ENCODE data around the gene SERPINE3. TPM values are rescaled to one million over a fixed set of nuclear protein-coding genes. Genes with fewer than 3 reads are reported as not detected.

Gene SERPINE3
- total RNA-seq, 4 donors from 2014 or later = not detected

DNA sequence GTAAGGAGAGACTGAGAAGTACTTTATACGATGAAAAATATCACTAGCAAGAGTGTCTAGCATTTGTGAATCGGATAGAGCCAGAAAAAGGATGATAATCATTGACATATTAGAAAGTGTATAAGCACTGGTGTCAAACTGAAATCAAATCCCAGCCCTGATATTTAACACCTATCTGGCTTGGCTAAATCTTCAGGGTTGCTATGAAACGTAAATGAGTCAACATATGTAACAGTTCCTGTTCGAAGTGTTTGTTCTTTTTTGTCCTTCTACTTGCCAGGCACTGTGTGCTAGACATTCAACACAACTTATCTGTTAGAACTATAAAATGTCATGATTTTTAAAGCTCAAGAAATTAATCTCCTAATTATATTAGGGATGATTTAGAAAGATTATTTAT, 40.8 kb downstream of the SERPINE3 start:
- DNase-seq = no peak
- H3K4me3 ChIP-seq = no peak overlapping the region
- H3K4me1 ChIP-seq = no peaks in the 10 kb centered on the region
- no peaks in the 10 kb centered on the region for H3K27me3 ChIP-seq
- H3K9me3 ChIP-seq = no peaks in the 10 kb centered on the region
- H3K27ac ChIP-seq = no peak overlapping the region
- 39 to 49% methylated on average over 4 of the region's 4 CpGs for WGBS, 2 donors
- intact Hi-C loops (cut with DNase I) = no loop called here
- peaks cover 6 to 96% (median 8%) of the 10 kb centered on the region in 3 donors for H3K36me3 ChIP-seq
- TF ChIP-seq POLR2A (IDR thresholded peaks at IDR 0.05) = no peak
- TF ChIP-seq, protein P1, sequence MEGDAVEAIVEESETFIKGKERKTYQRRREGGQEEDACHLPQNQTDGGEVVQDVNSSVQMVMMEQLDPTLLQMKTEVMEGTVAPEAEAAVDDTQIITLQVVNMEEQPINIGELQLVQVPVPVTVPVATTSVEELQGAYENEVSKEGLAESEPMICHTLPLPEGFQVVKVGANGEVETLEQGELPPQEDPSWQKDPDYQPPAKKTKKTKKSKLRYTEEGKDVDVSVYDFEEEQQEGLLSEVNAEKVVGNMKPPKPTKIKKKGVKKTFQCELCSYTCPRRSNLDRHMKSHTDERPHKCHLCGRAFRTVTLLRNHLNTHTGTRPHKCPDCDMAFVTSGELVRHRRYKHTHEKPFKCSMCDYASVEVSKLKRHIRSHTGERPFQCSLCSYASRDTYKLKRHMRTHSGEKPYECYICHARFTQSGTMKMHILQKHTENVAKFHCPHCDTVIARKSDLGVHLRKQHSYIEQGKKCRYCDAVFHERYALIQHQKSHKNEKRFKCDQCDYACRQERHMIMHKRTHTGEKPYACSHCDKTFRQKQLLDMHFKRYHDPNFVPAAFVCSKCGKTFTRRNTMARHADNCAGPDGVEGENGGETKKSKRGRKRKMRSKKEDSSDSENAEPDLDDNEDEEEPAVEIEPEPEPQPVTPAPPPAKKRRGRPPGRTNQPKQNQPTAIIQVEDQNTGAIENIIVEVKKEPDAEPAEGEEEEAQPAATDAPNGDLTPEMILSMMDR (IDR thresholded peaks at IDR 0.05) = no peak

DNA sequence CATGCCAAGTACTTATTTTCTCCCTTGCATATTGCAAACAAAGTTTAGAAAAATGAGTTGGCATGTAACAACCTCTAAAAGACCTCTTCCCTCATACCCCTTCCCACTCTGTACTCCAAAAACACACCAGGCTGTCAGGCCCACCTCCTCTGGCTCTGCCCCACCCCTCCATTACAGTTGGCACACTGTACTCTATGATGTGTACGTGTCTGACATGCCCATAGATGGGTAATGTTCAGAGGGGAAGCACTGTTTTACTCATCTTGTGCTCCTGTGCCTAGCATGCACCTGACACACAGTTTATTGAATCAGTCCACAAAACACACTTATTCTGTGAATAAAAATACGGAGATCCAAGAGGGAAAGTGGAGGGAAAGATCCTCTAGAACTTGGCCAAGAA, 45.6 kb downstream of the SERPINE3 start:
- no peaks in the 10 kb centered on the region for H3K27me3 ChIP-seq
- no peaks in the 10 kb centered on the region for H3K9me3 ChIP-seq
- no peaks in the 10 kb centered on the region for H3K4me1 ChIP-seq
- TF ChIP-seq, protein P1 (IDR thresholded peaks at IDR 0.05) = no peak
- TF ChIP-seq POLR2A (IDR thresholded peaks at IDR 0.05) = no peak
- 82 to 88% methylated on average over 2 of the region's 2 CpGs for WGBS, 2 donors
- no peak overlapping the region for H3K27ac ChIP-seq
- DNase-seq = no peak
- intact Hi-C loops (cut with DNase I) = no loop called here
- no peak overlapping the region for H3K4me3 ChIP-seq
- H3K36me3 ChIP-seq = peaks cover 0 to 82% (median 0%) of the 10 kb centered on the region in 3 donors

DNA sequence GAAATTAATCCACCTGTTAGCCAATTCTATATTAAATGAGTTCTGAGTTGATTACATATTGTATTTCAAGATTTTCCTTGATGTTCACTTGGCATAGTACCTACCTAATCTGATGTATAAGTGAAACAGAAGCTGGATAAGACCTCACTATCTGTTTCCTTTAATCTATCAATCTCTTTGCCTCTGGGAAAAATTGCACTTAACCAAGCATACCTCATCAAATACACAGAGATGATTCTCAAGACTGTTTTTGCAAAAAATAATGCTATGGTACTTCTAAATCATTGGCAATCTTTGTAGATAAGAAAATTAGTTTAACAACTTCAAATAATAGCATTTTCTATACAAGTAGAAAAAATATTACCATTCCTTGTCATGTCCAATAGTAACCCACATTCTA, 55.2 kb downstream of the SERPINE3 start:
- H3K27me3 ChIP-seq = no peaks in the 10 kb centered on the region
- H3K27ac ChIP-seq = no peak overlapping the region
- no peaks in the 10 kb centered on the region for H3K9me3 ChIP-seq
- DNase-seq = no peak
- TF ChIP-seq POLR2A (IDR thresholded peaks at IDR 0.05) = no peak
- TF ChIP-seq, protein P1 (IDR thresholded peaks at IDR 0.05) = no peak
- H3K36me3 ChIP-seq = peaks cover 0 to 37% (median 0%) of the 10 kb centered on the region in 3 donors
- intact Hi-C loops (cut with DNase I) = no loop called here
- peaks cover 0 to 20% (median 7%) of the 10 kb centered on the region in 3 donors for H3K4me1 ChIP-seq
- no peak overlapping the region for H3K4me3 ChIP-seq

DNA sequence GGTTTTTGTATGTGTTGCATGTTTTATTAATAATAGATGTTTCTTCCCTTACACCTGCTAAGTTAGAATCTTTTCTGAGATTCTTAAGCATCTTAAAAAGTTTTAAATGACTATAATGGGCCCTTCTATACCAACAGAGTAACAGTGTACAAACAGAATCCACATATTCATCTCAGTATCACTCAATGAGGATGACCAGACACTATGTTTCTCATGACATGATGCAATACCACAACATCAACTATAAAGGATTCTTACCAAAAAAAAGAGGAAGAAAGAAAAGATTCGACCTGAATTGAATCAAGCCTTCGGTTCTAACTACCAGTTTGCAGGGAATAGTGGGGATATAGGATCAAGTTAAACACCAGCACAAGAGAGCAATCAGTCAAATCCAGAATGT, 56.9 kb downstream of the SERPINE3 start:
- no peak for TF ChIP-seq POLR2A (IDR thresholded peaks at IDR 0.05)
- TF ChIP-seq, protein P1 (IDR thresholded peaks at IDR 0.05) = no peak
- intact Hi-C loops (cut with DNase I) = no loop called here
- H3K27me3 ChIP-seq = no peaks in the 10 kb centered on the region
- H3K36me3 ChIP-seq = peaks cover 0 to 40% (median 0%) of the 10 kb centered on the region in 3 donors
- DNase-seq = no peak
- WGBS, 2 donors = 51 to 56% methylated on average over 2 of the region's 2 CpGs
- no peak overlapping the region for H3K27ac ChIP-seq
- H3K9me3 ChIP-seq = no peaks in the 10 kb centered on the region
- H3K4me1 ChIP-seq = peaks cover 0 to 20% (median 7%) of the 10 kb centered on the region in 3 donors
- no peak overlapping the region for H3K4me3 ChIP-seq

DNA sequence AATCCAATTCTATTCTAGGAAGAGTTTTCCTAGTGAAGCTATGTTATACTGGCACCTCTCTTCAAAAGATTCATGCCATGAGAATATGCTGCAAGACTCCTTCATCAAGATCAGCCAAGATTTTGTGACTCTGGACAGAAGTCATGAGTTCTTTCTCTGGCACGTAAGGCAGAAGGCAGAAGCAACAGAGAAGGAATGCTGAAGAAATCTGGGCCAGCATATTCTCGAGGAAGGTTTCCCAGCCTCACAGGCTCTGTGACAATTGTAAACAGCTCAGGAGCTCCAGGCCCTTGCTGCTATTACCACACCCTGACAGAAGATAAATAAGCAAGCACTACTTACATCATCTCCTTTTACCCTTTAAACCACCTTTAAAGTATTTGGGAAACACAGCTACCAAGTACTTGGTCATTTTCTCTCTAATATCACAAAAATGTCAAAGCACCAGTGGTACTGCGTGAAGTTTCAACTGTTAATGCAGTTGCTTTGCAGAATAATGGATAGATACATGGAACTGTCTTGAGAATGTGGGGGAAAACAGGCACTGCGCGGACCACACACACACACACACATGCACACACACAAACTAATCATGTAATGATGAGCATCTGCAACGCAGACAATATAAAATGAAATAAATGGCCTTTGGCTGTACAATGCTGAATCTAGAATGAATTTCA, 57.9 kb downstream of the SERPINE3 start:
- no peaks in the 10 kb centered on the region for H3K27me3 ChIP-seq
- 67 to 69% methylated on average over 6 of the region's 6 CpGs for WGBS, 2 donors
- peak overlapping the region in 3 of 4 donors; percentile 28 to 37 (median 36) for H3K27ac ChIP-seq
- DNase-seq = no peak
- TF ChIP-seq, protein P1 (IDR thresholded peaks at IDR 0.05) = no peak
- TF ChIP-seq POLR2A (IDR thresholded peaks at IDR 0.05) = no peak
- intact Hi-C loops (cut with DNase I) = no loop called here
- H3K4me1 ChIP-seq = peaks cover 0 to 20% (median 7%) of the 10 kb centered on the region in 3 donors
- peaks cover 0 to 30% (median 0%) of the 10 kb centered on the region in 3 donors for H3K36me3 ChIP-seq
- H3K9me3 ChIP-seq = no peaks in the 10 kb centered on the region
- no peak overlapping the region for H3K4me3 ChIP-seq

All from esophagus squamous epithelium (tissue), 5 donors.